ENCODE measurements around the gene SLC13A2. TPM values are rescaled to one million over a fixed set of nuclear protein-coding genes. Genes with fewer than 3 reads are reported as not detected.

SLC13A2 gene
- total RNA-seq, 2 donors from 2014 or later: not detected

- peaks cover 10% of the 10 kb centered on the region for H3K27me3 Mint-ChIP-seq (ENCODE audit: insufficient read depth)
- no peak overlapping the region for H3K4me3 Mint-ChIP-seq
These were observed 30.0 kb downstream of the SLC13A2 start for GRCh38 chr17:28503420-28503819.

DNA sequence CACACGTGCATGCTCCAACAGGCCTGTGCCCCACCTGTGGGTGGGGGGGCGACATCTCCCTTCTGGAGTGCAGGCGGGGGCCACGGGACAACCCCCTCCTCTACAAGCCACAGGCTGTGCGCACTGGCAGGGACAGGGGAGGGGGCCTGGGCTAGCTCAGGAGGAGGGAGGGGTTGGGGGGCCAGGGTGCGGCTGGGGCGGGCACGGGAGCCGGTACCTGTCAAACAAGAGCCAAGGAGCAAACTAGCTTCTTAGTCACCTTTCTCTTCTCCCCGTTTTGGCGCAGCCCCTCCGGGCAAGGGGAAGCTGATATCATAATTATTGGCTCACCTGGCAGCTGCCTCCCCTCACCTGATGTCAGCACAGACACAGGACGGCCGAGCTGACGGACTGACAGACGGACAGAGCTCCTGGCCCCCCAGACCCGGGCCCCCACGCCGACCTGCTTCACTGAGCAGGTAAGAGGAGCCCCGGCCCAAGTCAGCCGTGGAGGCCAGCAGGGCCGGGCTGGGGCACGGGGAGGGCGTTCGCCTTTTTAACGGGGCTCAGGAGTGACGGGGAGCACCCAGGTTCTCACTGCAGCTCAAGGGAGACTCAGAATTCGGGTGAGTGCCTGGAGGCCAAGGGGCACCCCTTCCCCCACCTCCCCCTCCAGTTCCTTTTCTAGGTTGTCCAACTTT lies 32.7 kb downstream of the SLC13A2 start, which contains the start of gene FOXN1:
FOXN1 (plus strand) TSS at position 363 of the 680 bp plus-strand sequence. CDS start 17,622 bp downstream, outside the sequence.
- Mint-ChIP-seq H3K4me3 (no peak within 1 kb of the TSS), H3K36me3 (ENCODE audit: low read depth) (no peaks in the 10 kb centered on the region), H3K27ac (no peak within 1 kb of the TSS), H3K9me3 (no peaks in the 10 kb centered on the region), H3K4me1 (peaks cover under 1% of the 10 kb centered on the region), H3K27me3 (ENCODE audit: insufficient read depth) (peaks cover 13% of the 10 kb centered on the region)
- 90% methylated on average over 6 to 28 of the region's 28 CpGs for WGBS, 2 experiments (ENCODE audit: insufficient coverage in 1 of 2, insufficient read length in 1 of 2)
- no peak for DNase-seq
- Histone ChIP-seq H3K36me3 (ENCODE audit: control insufficient read depth, insufficient read depth, low read length) (no peaks in the 10 kb centered on the region), H3K9me3 (ENCODE audit: control insufficient read depth, low read length) (no peaks in the 10 kb centered on the region), H3K27ac (ENCODE audit: low read depth, low read length) (no peak within 1 kb of the TSS), H3K9ac (ENCODE audit: extremely low read depth, low read length, poor library complexity, severe bottlenecking) (no peak within 1 kb of the TSS), H3K27me3 (ENCODE audit: control insufficient read depth, insufficient read depth, low read length, poor library complexity, severe bottlenecking) (peaks cover 14% of the 10 kb centered on the region), H3K4me1 (ENCODE audit: control insufficient read depth, insufficient read depth, low read length) (no peaks in the 10 kb centered on the region), H3K4me3 (ENCODE audit: low read length) (no peak within 1 kb of the TSS)
- TF ChIP-seq CTCF (conservative IDR thresholded peaks at IDR 0.05): no peak

More at GRCh38 chr17:28503420-28503819, 30.0 kb downstream of the SLC13A2 start:
- WGBS, 2 experiments (ENCODE audit: insufficient coverage in 1 of 2, insufficient read length in 1 of 2): 77 to 94% methylated on average over 3 of the region's 3 CpGs
- Histone ChIP-seq H3K36me3 (ENCODE audit: control insufficient read depth, insufficient read depth, low read length) (no peaks in the 10 kb centered on the region), H3K27ac (ENCODE audit: low read depth, low read length) (no peak overlapping the region), H3K9me3 (ENCODE audit: control insufficient read depth, low read length) (no peaks in the 10 kb centered on the region), H3K4me3 (ENCODE audit: low read length) (no peak overlapping the region), H3K9ac (ENCODE audit: extremely low read depth, low read length, poor library complexity, severe bottlenecking) (no peak overlapping the region), H3K4me1 (ENCODE audit: control insufficient read depth, insufficient read depth, low read length) (no peaks in the 10 kb centered on the region), H3K27me3 (ENCODE audit: control insufficient read depth, insufficient read depth, low read length, poor library complexity, severe bottlenecking) (peaks cover 8% of the 10 kb centered on the region)
- Mint-ChIP-seq H3K27ac (no peak overlapping the region), H3K4me1 (peaks cover 9% of the 10 kb centered on the region), H3K36me3 (ENCODE audit: low read depth) (no peaks in the 10 kb centered on the region), H3K9me3 (no peaks in the 10 kb centered on the region)
- TF ChIP-seq CTCF (conservative IDR thresholded peaks at IDR 0.05): no peak
- no peak for DNase-seq

- Histone ChIP-seq H3K9ac (ENCODE audit: extremely low read depth, low read length, poor library complexity, severe bottlenecking) (no peak overlapping the region), H3K4me1 (ENCODE audit: control insufficient read depth, insufficient read depth, low read length) (no peaks in the 10 kb centered on the region), H3K27ac (ENCODE audit: low read depth, low read length) (no peak overlapping the region), H3K36me3 (ENCODE audit: control insufficient read depth, insufficient read depth, low read length) (no peaks in the 10 kb centered on the region), H3K4me3 (ENCODE audit: low read length) (no peak overlapping the region), H3K27me3 (ENCODE audit: control insufficient read depth, insufficient read depth, low read length, poor library complexity, severe bottlenecking) (peaks cover 14% of the 10 kb centered on the region), H3K9me3 (ENCODE audit: control insufficient read depth, low read length) (no peaks in the 10 kb centered on the region)
- H3K9me3 Mint-ChIP-seq: no peaks in the 10 kb centered on the region
- no peak for DNase-seq
- no peak overlapping the region for H3K27ac Mint-ChIP-seq
- TF ChIP-seq CTCF (conservative IDR thresholded peaks at IDR 0.05): no peak
- no peaks in the 10 kb centered on the region for H3K4me1 Mint-ChIP-seq
- H3K27me3 Mint-ChIP-seq (ENCODE audit: insufficient read depth): peaks cover 13% of the 10 kb centered on the region
- WGBS, 2 experiments (ENCODE audit: insufficient coverage in 1 of 2, insufficient read length in 1 of 2): 87 to 89% methylated on average over 7 to 14 of the region's 14 CpGs
- H3K4me3 Mint-ChIP-seq: no peak overlapping the region
- H3K36me3 Mint-ChIP-seq (ENCODE audit: low read depth): no peaks in the 10 kb centered on the region
These were observed 33.5 kb downstream of the SLC13A2 start for GRCh38 chr17:28506763-28507487.

All from endodermal cell (in vitro differentiated cells).